ENCODE data around the gene SCRN2. TPM values are rescaled to one million over a fixed set of nuclear protein-coding genes. Genes with fewer than 3 reads are reported as not detected.

Gene SCRN2
- total and polyA plus RNA-seq, 2 of the 8 experiments (the other 6 are each of a cell fraction or from before 2014, with no cell fraction given), result 24.4 to 42.3 TPM

DNA sequence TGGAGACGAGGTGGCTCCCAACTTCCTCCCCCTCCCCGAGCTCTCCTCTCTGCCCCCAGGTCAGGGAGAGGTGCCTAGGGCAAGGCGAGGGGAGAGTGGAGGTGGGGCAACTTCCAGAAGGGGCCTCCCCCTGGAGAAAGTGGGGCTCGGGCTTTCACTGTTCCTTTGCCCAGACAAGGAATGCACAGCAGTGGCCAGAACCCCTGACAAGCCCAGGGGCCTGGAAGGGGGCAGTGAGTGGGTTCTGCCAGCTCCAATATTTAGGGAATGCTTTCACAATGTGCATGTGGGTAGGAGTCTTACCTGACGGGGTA lies 43.3 kb upstream of the SCRN2 start:
- no peak overlapping the region for H2BK20ac ChIP-seq (ENCODE audit: low read length)
- TF ChIP-seq POU5F1 (IDR thresholded peaks at IDR 0.05; ENCODE audit: low read depth, low read length) (no peak), CREB1 (IDR thresholded peaks at IDR 0.05) (no peak), SIN3A (conservative IDR thresholded peaks at IDR 0.05 in 1 of 2, IDR thresholded peaks at IDR 0.05 in 1 of 2; ENCODE audit: low read depth in 1 of 2, low read length in 2 of 2) (no peak), SAP30 (IDR thresholded peaks at IDR 0.05; ENCODE audit: insufficient read depth, insufficient replicate concordance, low read length) (no peak), RFX5 (IDR thresholded peaks at IDR 0.05; ENCODE audit: borderline replicate concordance, low read depth, low read length) (no peak), SIX5 (IDR thresholded peaks at IDR 0.05; ENCODE audit: low read depth, low read length) (no peak), HDAC2 (IDR thresholded peaks at IDR 0.05; ENCODE audit: borderline replicate concordance in 1 of 2, low read depth in 2 of 2, low read length in 2 of 2) (no peak), HDAC6 (IDR thresholded peaks at IDR 0.05; ENCODE audit: low read depth, low read length) (no peak), SP2 (IDR thresholded peaks at IDR 0.05; ENCODE audit: low read length) (no peak), ZNF274 (IDR thresholded peaks at IDR 0.05; ENCODE audit: borderline replicate concordance, extremely low read depth, low read length) (no peak), MAFK (IDR thresholded peaks at IDR 0.05; ENCODE audit: low read depth, low read length) (no peak), SP1 (IDR thresholded peaks at IDR 0.05; ENCODE audit: low read depth, low read length) (no peak), ATF3 (IDR thresholded peaks at IDR 0.05; ENCODE audit: insufficient read depth, low read depth, low read length) (no peak)

More for the DNA sequence above, 43.3 kb upstream of the SCRN2 start:
- Histone ChIP-seq H3K79me2 (ENCODE audit: control insufficient read depth in 1 of 2, insufficient read depth in 2 of 2, low read length in 2 of 2) (no peaks in the 10 kb centered on the region), H4K8ac (ENCODE audit: extremely low read depth, insufficient read depth, low read length) (no peak overlapping the region), H3K4me2 (ENCODE audit: insufficient read depth in 1 of 2, low read depth in 2 of 2, low read length in 2 of 2) (no peak overlapping the region), H2BK15ac (ENCODE audit: low read length) (no peak overlapping the region), H2AFZ (ENCODE audit: low read length) (no peak overlapping the region), H2BK120ac (replicated peaks; ENCODE audit: low read depth, low read length) (no peak overlapping the region), H3K79me1 (ENCODE audit: low read depth, low read length) (no peaks in the 10 kb centered on the region), H3K36me3 (ENCODE audit: control insufficient read depth in 2 of 4, insufficient read depth in 4 of 4, low read length in 3 of 4) (no peaks in the 10 kb centered on the region), H3K27me3 (replicated peaks in 1 of 4; ENCODE audit: control insufficient read depth in 3 of 4, extremely low read depth in 1 of 4, insufficient read depth in 3 of 4, low read length in 3 of 4) (no peaks in the 10 kb centered on the region), H4K20me1 (replicated peaks in 1 of 2; ENCODE audit: control insufficient read depth in 1 of 2, insufficient read depth in 2 of 2, low read length in 2 of 2) (no peaks in the 10 kb centered on the region), H4K5ac (ENCODE audit: insufficient read length, low read depth, low read length) (no peak overlapping the region), H2AK5ac (ENCODE audit: low read depth, low read length) (no peak overlapping the region), H3K14ac (ENCODE audit: insufficient read length) (no peak overlapping the region), H3K4me3 (ENCODE audit: extremely low read depth in 1 of 4, insufficient read depth in 2 of 4, low read depth in 3 of 4, low read length in 4 of 4) (no peak overlapping the region), H3K27ac (ENCODE audit: low read depth, low read length) (no peak overlapping the region), H3K9ac (replicated peaks in 1 of 4; ENCODE audit: extremely low read depth in 1 of 4, low read depth in 3 of 4, low read length in 3 of 4) (no peak overlapping the region), H2BK5ac (ENCODE audit: low read depth, low read length) (no peak overlapping the region), H3K4ac (replicated peaks; ENCODE audit: insufficient read length, low read depth, low read length) (no peak overlapping the region), H3K18ac (ENCODE audit: extremely low read depth, low read length) (no peak overlapping the region), H4K91ac (replicated peaks; ENCODE audit: insufficient read length, low read length) (no peak overlapping the region), H3K23ac (ENCODE audit: insufficient read length) (no peak overlapping the region), H3K4me1 (replicated peaks in 1 of 4; ENCODE audit: control insufficient read depth in 3 of 4, insufficient read depth in 4 of 4, low read length in 3 of 4) (peaks cover 0 to 13% (median 8%) of the 10 kb centered on the region in 4 experiments; a peak in 6 of 7 replicates), H2BK12ac (ENCODE audit: low read depth, low read length) (no peak overlapping the region), H3K23me2 (ENCODE audit: low read depth, low read length) (no peaks in the 10 kb centered on the region), H3K9me3 (ENCODE audit: insufficient read depth in 2 of 2, low read depth in 1 of 2, low read length in 1 of 2) (no peaks in the 10 kb centered on the region), H3K56ac (replicated peaks; ENCODE audit: insufficient read length, low read depth, low read length) (no peak overlapping the region)
- ChIA-PET POLR2A (ENCODE audit: partially characterized antibody) (interaction anchor here (0.9 to 3.0 kb wide), 14 partner anchors 11 to 164 kb away, joined by 3 to 17 read pairs (median 5); partner anchors contain the start of genes LRRC46, MRPL10, NFE2L1 and SCRN2), CTCF (ENCODE audit: partially characterized antibody) (interaction anchor here (0.6 to 18.8 kb wide), 15 partner anchors 8 to 720 kb away, joined by 3 to 1206 read pairs (median 4); partner anchors contain the start of genes SCRN2 and SP6)
- DNase-seq (ENCODE audit: low read depth in 1 of 2, low spot score in 2 of 2) (no peak), FAIRE-seq (no peak)
- 55% methylated on average over 5 of the region's 5 CpGs; no CpG with 5 or more reads in 1 of the 2 experiments for WGBS, 2 experiments (ENCODE audit: extremely low coverage in 1 of 2, insufficient coverage in 1 of 2, insufficient read length in 1 of 2, insufficient replicate concordance in 2 of 2, low coverage in 1 of 2, low lambda C conversion rate in 2 of 2, missing lambda C conversion rate in 1 of 2)

All from H1 (cell line).